Fibroblast of skin of scalp (primary cell): ENCODE measurements around the gene ANKS1B.

Experiments
- DNase-seq: peaks from one replicate; pipeline ENCODE4 v3.0.0-alpha.2; 2013

Gene ANKS1B

GRCh38 chr12:99959549-99960170 lies 25.1 kb downstream of the ANKS1B start:
- DNase-seq = no peak

GRCh38 chr12:99957866-99958466 lies 26.8 kb downstream of the ANKS1B start:
- DNase-seq = no peak

GRCh38 chr12:99954724-99955123 lies 30.0 kb downstream of the ANKS1B start:
- no peak for DNase-seq

GRCh38 chr12:99948370-99948769 lies 36.4 kb downstream of the ANKS1B start:
- no peak for DNase-seq

- DNase-seq = no peak
Observed at GRCh38 chr12:99946131-99946530, 38.6 kb downstream of the ANKS1B start.

GRCh38 chr12:99935608-99936007 lies 49.1 kb downstream of the ANKS1B start:
- DNase-seq = no peak

GRCh38 chr12:99926511-99927169 lies 58.1 kb downstream of the ANKS1B start:
- DNase-seq = no peak

- no peak for DNase-seq
Observed at GRCh38 chr12:99920353-99920960, 64.3 kb downstream of the ANKS1B start.

GRCh38 chr12:99917711-99918402 lies 66.9 kb downstream of the ANKS1B start:
- no peak for DNase-seq

GRCh38 chr12:99916555-99916954 lies 68.2 kb downstream of the ANKS1B start:
- no peak for DNase-seq

GRCh38 chr12:99915251-99916082 lies 69.3 kb downstream of the ANKS1B start:
- peak; percentile 17 for DNase-seq

GRCh38 chr12:99914206-99914605 lies 70.5 kb downstream of the ANKS1B start:
- DNase-seq = no peak

- no peak for DNase-seq
Observed at GRCh38 chr12:99911967-99912366, 72.8 kb downstream of the ANKS1B start.

- DNase-seq = peak; percentile 70
Observed at GRCh38 chr12:99911081-99911480, 73.7 kb downstream of the ANKS1B start.

- no peak for DNase-seq
Observed at GRCh38 chr12:99910342-99910741, 74.4 kb downstream of the ANKS1B start.

- DNase-seq = no peak
Observed at GRCh38 chr12:99906786-99907579, 77.8 kb downstream of the ANKS1B start.

GRCh38 chr12:99901181-99901580 lies 83.6 kb downstream of the ANKS1B start:
- DNase-seq = no peak

GRCh38 chr12:99898645-99899044 lies 86.1 kb downstream of the ANKS1B start:
- no peak for DNase-seq

GRCh38 chr12:99879439-99879838 lies 105.3 kb downstream of the ANKS1B start:
- no peak for DNase-seq

- DNase-seq = no peak
Observed at GRCh38 chr12:99875081-99875480, 109.7 kb downstream of the ANKS1B start.

- no peak for DNase-seq
Observed at GRCh38 chr12:99870085-99870484, 114.7 kb downstream of the ANKS1B start.
